Measurements from ENCODE around the gene SPDL1.
"Not testable (repeated sequence)": the region's sequence is repeated elsewhere in the genome, so short reads cannot be mapped to it uniquely, and the experiment has no call there.

The SPDL1 gene

GRCh38 chr5:169574134-169574646 lies 9.4 kb upstream of the SPDL1 start:
- no peak for DNase-seq (ENCODE audit: low read depth)

- DNase-seq (ENCODE audit: low read depth), result no peak
These were observed 7.4 kb upstream of the SPDL1 start for GRCh38 chr5:169576181-169576598.

- DNase-seq (ENCODE audit: low read depth), result no peak
These were observed 5.6 kb upstream of the SPDL1 start for GRCh38 chr5:169577951-169578350.

GRCh38 chr5:169580964-169581363 lies 2.6 kb upstream of the SPDL1 start:
- DNase-seq (ENCODE audit: low read depth), result no peak

- peak; percentile 25 for DNase-seq (ENCODE audit: low read depth)
These were observed 1.9 kb upstream of the SPDL1 start for GRCh38 chr5:169581580-169582227.

- DNase-seq (ENCODE audit: low read depth), result no peak
These were observed 511 bp upstream of the SPDL1 start for GRCh38 chr5:169583101-169583423.

GRCh38 chr5:169584998-169585451 lies 1.5 kb downstream of the SPDL1 start:
- DNase-seq (ENCODE audit: low read depth), result no peak

GRCh38 chr5:169590602-169591001 lies 7.0 kb downstream of the SPDL1 start:
- no peak for DNase-seq (ENCODE audit: low read depth)

- DNase-seq (ENCODE audit: low read depth), result no peak
These were observed 8.1 kb downstream of the SPDL1 start for GRCh38 chr5:169591636-169592035.

- DNase-seq (ENCODE audit: low read depth), result no peak
These were observed 9.5 kb downstream of the SPDL1 start for GRCh38 chr5:169592937-169593650.

- no peak for DNase-seq (ENCODE audit: low read depth)
These were observed 11.7 kb downstream of the SPDL1 start for GRCh38 chr5:169595172-169595820.

GRCh38 chr5:169599451-169599850 lies 15.9 kb downstream of the SPDL1 start:
- no peak for DNase-seq (ENCODE audit: low read depth)

- no peak for DNase-seq (ENCODE audit: low read depth)
These were observed 19.0 kb downstream of the SPDL1 start for GRCh38 chr5:169602535-169602934.

- DNase-seq (ENCODE audit: low read depth), result no peak
These were observed 22.7 kb downstream of the SPDL1 start for GRCh38 chr5:169606279-169606678.

GRCh38 chr5:169607882-169608281 lies 24.3 kb downstream of the SPDL1 start:
- DNase-seq (ENCODE audit: low read depth), result no peak

- DNase-seq (ENCODE audit: low read depth), result no peak
These were observed 26.1 kb downstream of the SPDL1 start for GRCh38 chr5:169609716-169610115.

GRCh38 chr5:169610606-169611005 lies 27.0 kb downstream of the SPDL1 start:
- DNase-seq (ENCODE audit: low read depth), result no peak

- no peak for DNase-seq (ENCODE audit: low read depth)
These were observed 32.0 kb downstream of the SPDL1 start for GRCh38 chr5:169615561-169615960.

GRCh38 chr5:169624307-169624706 lies 40.7 kb downstream of the SPDL1 start:
- not testable (repeated sequence) for DNase-seq (ENCODE audit: low read depth)

- no peak for DNase-seq (ENCODE audit: low read depth)
These were observed 43.2 kb downstream of the SPDL1 start for GRCh38 chr5:169626779-169627178.

- no peak for DNase-seq (ENCODE audit: low read depth)
These were observed 44.0 kb downstream of the SPDL1 start for GRCh38 chr5:169627551-169627950.

GRCh38 chr5:169628892-169629291 lies 45.3 kb downstream of the SPDL1 start:
- no peak for DNase-seq (ENCODE audit: low read depth)

Measured in activated T-helper 9 cell treated with anti-CD3 and anti-CD28 coated beads, Interleukin-2, amount 50 U/mL, for 16 hours (primary cell).